DOHH2 (cell line): ENCODE measurements around the gene JADE3.

Experiments
- H3F3A ChIP-seq: fragments of 200-600 bp; sonication (generic), shearing (Covaris generic); 2 replicates; pipeline ENCODE4 v1.6.0; 2016; ENCODE audit warnings: antibody characterized with exemption, mild to moderate bottlenecking; ENCODE audit not compliant: control insufficient read depth, insufficient read depth
- H3K27ac ChIP-seq: fragments of 200-600 bp; sonication (generic); 2 replicates; pipeline ENCODE4 v1.5.1; 2014; ENCODE audit warnings: low read depth, mild to moderate bottlenecking, low read length, moderate library complexity
- H3K27me3 ChIP-seq: fragments of 200-600 bp; sonication (generic); 2 replicates; pipeline ENCODE4 v1.6.1; 2014; ENCODE audit warnings: mild to moderate bottlenecking, low read length, mixed read lengths; ENCODE audit not compliant: control insufficient read depth
- H3K36me3 ChIP-seq: fragments of 200-600 bp; sonication (generic); 2 replicates; pipeline ENCODE4 v1.6.1; 2014; ENCODE audit warnings: mild to moderate bottlenecking, low read length, moderate library complexity, mixed read lengths; ENCODE audit not compliant: control insufficient read depth
- H3K4me1 ChIP-seq: fragments of 200-600 bp; sonication (generic); 2 replicates; pipeline ENCODE4 v1.6.1; 2014; ENCODE audit warnings: mild to moderate bottlenecking, low read length, mixed read lengths; ENCODE audit not compliant: control insufficient read depth
- H3K4me2 ChIP-seq: fragments of 200-600 bp; sonication (generic); 2 replicates; pipeline ENCODE4 v1.6.0; 2014; ENCODE audit warnings: mild to moderate bottlenecking, low read length, moderate library complexity
- H3K4me3 ChIP-seq: fragments of 200-600 bp; sonication (generic); 2 replicates; pipeline ENCODE4 v1.5.1; 2014; ENCODE audit warnings: mild to moderate bottlenecking, low read length, mixed read lengths
- H3K79me2 ChIP-seq: fragments of 200-600 bp; sonication (generic); 2 replicates; pipeline ENCODE4 v1.6.1; 2014; ENCODE audit warnings: mild to moderate bottlenecking, low read length, mixed read lengths; ENCODE audit not compliant: control insufficient read depth
- H3K9me2 ChIP-seq: fragments of 200-600 bp; sonication (generic); replicated peaks from 2 replicates; pipeline ENCODE4 v1.6.1; 2014; ENCODE audit warnings: mild to moderate bottlenecking, low read length, mixed read lengths; ENCODE audit not compliant: control insufficient read depth
- H3K9me3 ChIP-seq: fragments of 200-600 bp; sonication (generic); 2 replicates; pipeline ENCODE4 v1.6.1; 2014; ENCODE audit warnings: antibody characterized with exemption, low read length, mixed read lengths; ENCODE audit not compliant: control insufficient read depth, insufficient read depth
- H4K20me1 ChIP-seq: fragments of 200-600 bp; sonication (generic); 2 replicates; pipeline ENCODE4 v1.6.0; 2014; ENCODE audit warnings: low read depth, mild to moderate bottlenecking, antibody characterized with exemption, low read length, moderate library complexity; ENCODE audit not compliant: control insufficient read depth, insufficient read depth
- CTCF ChIP-seq: fragments of 200-600 bp; sonication (generic); IDR thresholded peaks from one replicate; pipeline ENCODE4 v1.5.1; 2014; ENCODE audit warnings: antibody characterized with exemption, mild to moderate bottlenecking, low read depth, low read length; ENCODE audit not compliant: poor library complexity, severe bottlenecking
- EZH2phosphoT487 ChIP-seq: fragments of 200-600 bp; sonication (generic); IDR thresholded peaks from 2 replicates; pipeline ENCODE4 v1.6.1; 2017; ENCODE audit warnings: borderline replicate concordance, mild to moderate bottlenecking, antibody characterized with exemption, low read length, moderate library complexity, mixed read lengths

The JADE3 gene

GRCh38 chrX:46912098-46912602 is at the start of gene JADE3:
Gene JADE3, plus strand, starts transcription at chrX:46912421. Its CDS starts 72,474 bp downstream, at chrX:46984895.
- Histone ChIP-seq H3K27me3 (peaks cover 30% of the 10 kb centered on the region), H3K4me1 (peaks cover 8% of the 10 kb centered on the region), H3K36me3 (no peaks in the 10 kb centered on the region), H3F3A (no peaks in the 10 kb centered on the region), H3K4me2 (peak within 1 kb of the TSS; percentile 86), H3K9me3 (no peaks in the 10 kb centered on the region), H3K9me2 (no peaks in the 10 kb centered on the region), H3K4me3 (peak within 1 kb of the TSS; percentile 75), H3K79me2 (peaks cover 22% of the 10 kb centered on the region), H4K20me1 (no peaks in the 10 kb centered on the region), H3K27ac (no peak within 1 kb of the TSS)
- TF ChIP-seq EZH2phosphoT487 (no peak), CTCF (no peak)

- no peaks in the 10 kb centered on the region for H3F3A ChIP-seq
- no peaks in the 10 kb centered on the region for H3K9me3 ChIP-seq
- H3K4me2 ChIP-seq, result no peak overlapping the region
- H3K36me3 ChIP-seq, result peaks cover 9% of the 10 kb centered on the region; the same call in 1 of the 2 replicates
- H4K20me1 ChIP-seq, result no peaks in the 10 kb centered on the region
- H3K9me2 ChIP-seq, result no peaks in the 10 kb centered on the region
- no peaks in the 10 kb centered on the region for H3K4me1 ChIP-seq
- no peak overlapping the region for H3K27ac ChIP-seq
- no peak overlapping the region for H3K4me3 ChIP-seq
- H3K79me2 ChIP-seq, result no peaks in the 10 kb centered on the region
- no peaks in the 10 kb centered on the region for H3K27me3 ChIP-seq
- TF ChIP-seq EZH2phosphoT487, result no peak
- TF ChIP-seq CTCF, result no peak
Measured at GRCh38 chrX:46863072-46863471, 49.1 kb upstream of the JADE3 start.

GRCh38 chrX:46864606-46865005 is 47.6 kb upstream of the JADE3 start:
- H4K20me1 ChIP-seq, result no peaks in the 10 kb centered on the region
- TF ChIP-seq CTCF (no peak), EZH2phosphoT487 (no peak)
- no peak overlapping the region for H3K27ac ChIP-seq
- H3K36me3 ChIP-seq, result peaks cover 9% of the 10 kb centered on the region; the same call in 1 of the 2 replicates
- H3K79me2 ChIP-seq, result no peaks in the 10 kb centered on the region
- no peak overlapping the region for H3K4me3 ChIP-seq
- H3K4me2 ChIP-seq, result no peak overlapping the region
- H3K4me1 ChIP-seq, result no peaks in the 10 kb centered on the region
- no peaks in the 10 kb centered on the region for H3K27me3 ChIP-seq
- no peaks in the 10 kb centered on the region for H3F3A ChIP-seq
- H3K9me2 ChIP-seq, result no peaks in the 10 kb centered on the region
- no peaks in the 10 kb centered on the region for H3K9me3 ChIP-seq
